ENCODE data around the gene AP5B1. TPM values are rescaled to one million over a fixed set of nuclear protein-coding genes. Genes with fewer than 3 reads are reported as not detected.

Gene AP5B1
- polyA plus RNA-seq, 1 experiment: 7.5 TPM

- no peaks in the 10 kb centered on the region for H3K36me3 ChIP-seq (ENCODE audit: control insufficient read depth, insufficient read depth, low read length)
- CTCF ChIA-PET: interaction anchor here (0.6 to 2.9 kb wide), 3 partner anchors 9 to 33 kb away, joined by 3 to 15 read pairs (median 3); no protein-coding TSS in a partner anchor
- H3K27me3 ChIP-seq (ENCODE audit: control insufficient read depth, insufficient read depth, low read length): peaks cover 38% of the 10 kb centered on the region
- POLR2A ChIA-PET: no interaction called here
- DNase-seq (ENCODE audit: low read depth): no peak
- no peak for TF ChIP-seq CTCF (IDR thresholded peaks at IDR 0.05; ENCODE audit: insufficient read depth, low read depth, low read length)
- H3K4me3 ChIP-seq (ENCODE audit: low read depth, low read length): no peak overlapping the region
Observed at GRCh38 chr11:65785319-65786007, 4.7 kb upstream of the AP5B1 start.

GRCh38 chr11:65782816-65783228, 2.0 kb upstream of the AP5B1 start:
- ChIA-PET CTCF (interaction anchor here (1.1 to 2.9 kb wide), 2 partner anchors 9 to 35 kb away, joined by 4 to 15 read pairs; no protein-coding TSS in a partner anchor), POLR2A (interaction anchor here (0.5 kb wide), 1 partner anchor 10 kb away, joined by 3 read pairs; no protein-coding TSS in a partner anchor)
- no peak for DNase-seq (ENCODE audit: low read depth)
- no peak for TF ChIP-seq CTCF (IDR thresholded peaks at IDR 0.05; ENCODE audit: insufficient read depth, low read depth, low read length)
- no peak overlapping the region for H3K4me3 ChIP-seq (ENCODE audit: low read depth, low read length)
- H3K27me3 ChIP-seq (ENCODE audit: control insufficient read depth, insufficient read depth, low read length): peaks cover 21% of the 10 kb centered on the region
- H3K36me3 ChIP-seq (ENCODE audit: control insufficient read depth, insufficient read depth, low read length): peaks cover 9% of the 10 kb centered on the region

- H3K27me3 ChIP-seq (ENCODE audit: control insufficient read depth, insufficient read depth, low read length): peaks cover 17% of the 10 kb centered on the region
- DNase-seq (ENCODE audit: low read depth): no peak
- POLR2A ChIA-PET: no interaction called here
- CTCF ChIA-PET: interaction anchor here (2.9 to 6.1 kb wide), 3 partner anchors 15 to 71 kb away, joined by 10 to 50 read pairs (median 15); partner anchors contain the start of gene KAT5
- peaks cover 15% of the 10 kb centered on the region for H3K36me3 ChIP-seq (ENCODE audit: control insufficient read depth, insufficient read depth, low read length)
- no peak overlapping the region for H3K4me3 ChIP-seq (ENCODE audit: low read depth, low read length)
- TF ChIP-seq CTCF (IDR thresholded peaks at IDR 0.05; ENCODE audit: insufficient read depth, low read depth, low read length): no peak
Observed at GRCh38 chr11:65781962-65782815, 1.4 kb upstream of the AP5B1 start.

GRCh38 chr11:65781152-65781961, 581 bp upstream of the AP5B1 start:
- peaks cover 17% of the 10 kb centered on the region for H3K36me3 ChIP-seq (ENCODE audit: control insufficient read depth, insufficient read depth, low read length)
- peaks cover 13% of the 10 kb centered on the region for H3K27me3 ChIP-seq (ENCODE audit: control insufficient read depth, insufficient read depth, low read length)
- H3K4me3 ChIP-seq (ENCODE audit: low read depth, low read length): peak overlapping the region; percentile 53
- no peak for DNase-seq (ENCODE audit: low read depth)
- ChIA-PET POLR2A (no interaction called here), CTCF (interaction anchor here (1.1 to 6.1 kb wide), 12 partner anchors 10 to 208 kb away, joined by 3 to 57 read pairs (median 11); partner anchors contain the start of genes CCDC85B and KAT5)
- TF ChIP-seq CTCF (IDR thresholded peaks at IDR 0.05; ENCODE audit: insufficient read depth, low read depth, low read length): no peak

All from BJ (cell line).